ENCODE data around the gene POLR2C. TPM values are rescaled to one million over a fixed set of nuclear protein-coding genes. Genes with fewer than 3 reads are reported as not detected.
A peak's percentile ranks its signal among the peaks of the same experiment; 100 is the strongest.

POLR2C gene
- total and polyA plus RNA-seq, 2 of the 13 experiments (the other 11 are each of a cell fraction or from before 2014, with no cell fraction given) = 104 to 216 TPM

DNA sequence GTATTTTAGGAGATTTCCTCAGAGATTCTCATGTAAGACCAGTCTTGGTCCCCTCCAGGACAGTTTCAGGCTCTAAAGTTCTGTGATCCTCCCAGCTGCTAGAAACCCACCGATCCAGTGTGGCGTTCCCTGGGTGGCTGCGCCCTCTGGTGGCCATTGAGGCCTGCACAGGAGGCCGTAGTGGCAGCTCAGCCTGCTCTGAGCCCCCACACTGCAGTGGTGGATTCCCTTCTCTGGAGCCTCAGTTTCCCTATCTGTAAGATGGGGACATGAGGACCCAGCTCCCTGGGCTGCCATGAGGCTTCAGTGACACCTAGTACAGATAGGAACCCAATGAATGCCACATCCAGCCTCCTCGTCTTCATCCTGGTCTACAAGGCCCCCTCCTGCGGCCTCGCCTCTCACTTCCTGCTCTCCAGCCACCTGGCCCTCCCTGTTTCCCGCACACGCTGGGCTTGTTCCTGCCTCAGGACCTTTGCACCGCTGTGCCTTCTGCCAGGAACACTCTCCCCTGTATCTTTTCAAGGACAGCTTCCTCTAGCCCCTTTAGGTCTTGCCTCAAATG is 57.4 kb downstream of the POLR2C start (continued):
- TF ChIP-seq ZBTB46 (CRISPR knock-in tag; IDR thresholded peaks at IDR 0.05; ENCODE audit: borderline replicate concordance) (no peak), KAT8 (CRISPR knock-in tag; IDR thresholded peaks at IDR 0.05) (0 out of 2 replicates have a peak, but pooled peaks have one; percentile 51), ZNF205 (CRISPR knock-in tag; IDR thresholded peaks at IDR 0.05) (peak; percentile 46; the same call in 1 of the 2 replicates), PRMT3 (CRISPR knock-in tag; IDR thresholded peaks at IDR 0.05; ENCODE audit: borderline replicate concordance, low read depth) (no peak), ZSCAN22 (CRISPR knock-in tag; IDR thresholded peaks at IDR 0.05) (no peak), MLX (CRISPR knock-in tag; IDR thresholded peaks at IDR 0.05) (no peak), BATF2 (CRISPR knock-in tag; IDR thresholded peaks at IDR 0.05) (no peak), AHDC1 (CRISPR knock-in tag; IDR thresholded peaks at IDR 0.05; ENCODE audit: borderline replicate concordance) (no peak), HDAC1 (CRISPR knock-in tag; IDR thresholded peaks at IDR 0.05) (no peak), ZNF737 (CRISPR knock-in tag; IDR thresholded peaks at IDR 0.05; ENCODE audit: borderline replicate concordance) (no peak), ZBTB7A (CRISPR knock-in tag; IDR thresholded peaks at IDR 0.05) (no peak), HNRNPUL1 (IDR thresholded peaks at IDR 0.05; ENCODE audit: low read depth, low read length) (no peak), ZNF841 (CRISPR knock-in tag; IDR thresholded peaks at IDR 0.05; ENCODE audit: borderline replicate concordance) (no peak), RELA (CRISPR knock-in tag; IDR thresholded peaks at IDR 0.05) (peak; percentile 87; the same call in 1 of the 2 replicates), ZNF430 (CRISPR knock-in tag; IDR thresholded peaks at IDR 0.05) (no peak), NR2C2 (CRISPR knock-in tag; IDR thresholded peaks at IDR 0.05; ENCODE audit: borderline replicate concordance) (no peak)
- TF ChIP-seq, protein P1, sequence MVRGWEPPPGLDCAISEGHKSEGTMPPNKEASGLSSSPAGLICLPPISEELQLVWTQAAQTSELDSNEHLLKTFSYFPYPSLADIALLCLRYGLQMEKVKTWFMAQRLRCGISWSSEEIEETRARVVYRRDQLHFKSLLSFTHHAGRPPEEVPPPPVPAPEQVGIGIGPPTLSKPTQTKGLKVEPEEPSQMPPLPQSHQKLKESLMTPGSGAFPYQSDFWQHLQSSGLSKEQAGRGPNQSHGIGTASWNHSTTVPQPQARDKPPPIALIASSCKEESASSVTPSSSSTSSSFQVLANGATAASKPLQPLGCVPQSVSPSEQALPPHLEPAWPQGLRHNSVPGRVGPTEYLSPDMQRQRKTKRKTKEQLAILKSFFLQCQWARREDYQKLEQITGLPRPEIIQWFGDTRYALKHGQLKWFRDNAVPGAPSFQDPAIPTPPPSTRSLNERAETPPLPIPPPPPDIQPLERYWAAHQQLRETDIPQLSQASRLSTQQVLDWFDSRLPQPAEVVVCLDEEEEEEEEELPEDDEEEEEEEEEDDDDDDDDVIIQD (CRISPR knock-in tag; IDR thresholded peaks at IDR 0.05; ENCODE audit: low read depth) = no peak
- TF ChIP-seq, protein P2, sequence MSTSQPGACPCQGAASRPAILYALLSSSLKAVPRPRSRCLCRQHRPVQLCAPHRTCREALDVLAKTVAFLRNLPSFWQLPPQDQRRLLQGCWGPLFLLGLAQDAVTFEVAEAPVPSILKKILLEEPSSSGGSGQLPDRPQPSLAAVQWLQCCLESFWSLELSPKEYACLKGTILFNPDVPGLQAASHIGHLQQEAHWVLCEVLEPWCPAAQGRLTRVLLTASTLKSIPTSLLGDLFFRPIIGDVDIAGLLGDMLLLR (CRISPR knock-in tag; IDR thresholded peaks at IDR 0.05) = no peak
